Activated CD8-positive, alpha-beta T cell treated with anti-CD3 and anti-CD28 coated beads for 36 hours (primary cell): ENCODE data around the gene LIMS2. TPM values are rescaled to one million over a fixed set of nuclear protein-coding genes. Genes with fewer than 3 reads are reported as not detected.

Experiments used
- ATAC-seq: fragments of 200-7000 bp; cut with Tn5 transposase; one replicate; pipeline ENCODE4 v1.10.0; 2021; ENCODE audit warnings: mild to moderate bottlenecking, moderate library complexity
- CTCF ChIA-PET: fragments of 350-600 bp; sonication (Branson Sonifier 250); formaldehyde crosslinking; loops from one replicate; lab custom pipeline; 2021; ENCODE audit warnings: antibody characterized with exemption; lab: Charles Lee
- POLR2A ChIA-PET: fragments of 350-600 bp; sonication (Branson Sonifier 250); formaldehyde crosslinking; loops from one replicate; lab custom pipeline; 2021; ENCODE audit warnings: antibody characterized with exemption; lab: Charles Lee
- DNase-seq: peaks from one replicate; pipeline ENCODE4 v3.0.0-alpha.2; 2020
- H3K27ac Mint-ChIP-seq: one replicate; pipeline ENCODE4 v1.8.0; 2021; ENCODE audit warnings: mild to moderate bottlenecking, mixed read lengths
- H3K27me3 Mint-ChIP-seq: one replicate; pipeline ENCODE4 v1.8.0; 2021; ENCODE audit warnings: mixed read lengths
- H3K36me3 Mint-ChIP-seq: one replicate; pipeline ENCODE4 v1.8.0; 2021; ENCODE audit warnings: low read depth, mixed read lengths
- H3K4me1 Mint-ChIP-seq: one replicate; pipeline ENCODE4 v1.8.0; 2021; ENCODE audit warnings: low read depth, mixed read lengths
- H3K4me3 Mint-ChIP-seq: one replicate; pipeline ENCODE4 v1.8.0; 2021; ENCODE audit warnings: mild to moderate bottlenecking, moderate library complexity, mixed read lengths
- H3K9me3 Mint-ChIP-seq: one replicate; pipeline ENCODE4 v1.8.0; 2021; ENCODE audit warnings: mixed read lengths
- CTCF ChIP-seq: fragments of 200-600 bp; IDR thresholded peaks from one replicate; pipeline ENCODE4 v1.8.0; 2022; ENCODE audit warnings: antibody characterized with exemption, mild to moderate bottlenecking
- intact Hi-C: fragments of 100-400 bp; cut with micrococcal nuclease; formaldehyde crosslinking; loops from one replicate; pipeline ENCODE4 v1.10.0; 2022
- total RNA-seq, 2 experiments: library from RNA; stranded (reverse); gene quantifications; one replicate each; pipeline ENCODE4 v1.2.3, GENCODE V29; 2021

Gene LIMS2
- total RNA-seq, 2 experiments from 2014 or later, result 22.1 to 23.6 TPM

GRCh38 chr2:127604986-127605385 lies 70.3 kb downstream of the LIMS2 start:
- Mint-ChIP-seq H3K27me3 (peaks cover 1% of the 10 kb centered on the region), H3K36me3 (peaks cover 3% of the 10 kb centered on the region), H3K4me1 (peaks cover 3% of the 10 kb centered on the region), H3K27ac (no peak overlapping the region), H3K4me3 (no peak overlapping the region), H3K9me3 (peaks cover 8% of the 10 kb centered on the region)
- no peak for TF ChIP-seq CTCF
- intact Hi-C loops, result no loop called here
- ChIA-PET CTCF (interaction anchor here (1.0 to 4.9 kb wide), 6 partner anchors 14 to 90 kb away, joined by 3 to 35 read pairs (median 4); no protein-coding TSS in a partner anchor), POLR2A (no interaction called here)
- DNase-seq (no peak), ATAC-seq (no peak)

- H3K27ac Mint-ChIP-seq, result no peak overlapping the region
- ATAC-seq, result no peak
- no peak overlapping the region for H3K4me3 Mint-ChIP-seq
These were observed 76.1 kb downstream of the LIMS2 start for GRCh38 chr2:127599211-127599610.

GRCh38 chr2:127598711-127599110 lies 76.6 kb downstream of the LIMS2 start:
- Mint-ChIP-seq H3K4me3 (no peak overlapping the region), H3K36me3 (peaks cover 3% of the 10 kb centered on the region)
- intact Hi-C loops, result no loop called here

More at GRCh38 chr2:127599211-127599610, 76.1 kb downstream of the LIMS2 start:
- TF ChIP-seq CTCF, result no peak
- Mint-ChIP-seq H3K9me3 (peaks cover 8% of the 10 kb centered on the region), H3K27me3 (peaks cover 1% of the 10 kb centered on the region), H3K36me3 (peaks cover 3% of the 10 kb centered on the region), H3K4me1 (peaks cover 5% of the 10 kb centered on the region)
- ChIA-PET CTCF (interaction anchor here (0.7 to 1.3 kb wide), 4 partner anchors 8 to 50 kb away, joined by 3 to 5 read pairs (median 4); no protein-coding TSS in a partner anchor), POLR2A (interaction anchor here (0.6 kb wide), 1 partner anchor 33 kb away, joined by 3 read pairs; no protein-coding TSS in a partner anchor)
- DNase-seq, result no peak
- intact Hi-C loops, result no loop called here

GRCh38 chr2:127597984-127598380 lies 77.3 kb downstream of the LIMS2 start:
- Mint-ChIP-seq H3K4me1 (peaks cover 5% of the 10 kb centered on the region), H3K27me3 (peaks cover 1% of the 10 kb centered on the region), H3K27ac (no peak overlapping the region), H3K36me3 (peaks cover under 1% of the 10 kb centered on the region), H3K9me3 (peaks cover 3% of the 10 kb centered on the region), H3K4me3 (no peak overlapping the region)
- ChIA-PET POLR2A (interaction anchor here (1.7 kb wide), 1 partner anchor 42 kb away, joined by 4 read pairs; no protein-coding TSS in a partner anchor), CTCF (interaction anchor here (0.6 kb wide), 1 partner anchor 52 kb away, joined by 3 read pairs; no protein-coding TSS in a partner anchor)
- ATAC-seq (no peak), DNase-seq (no peak)
- intact Hi-C loops, result no loop called here
- no peak for TF ChIP-seq CTCF

More at GRCh38 chr2:127598711-127599110, 76.6 kb downstream of the LIMS2 start:
- peaks cover 1% of the 10 kb centered on the region for H3K27me3 Mint-ChIP-seq
- peaks cover 5% of the 10 kb centered on the region for H3K4me1 Mint-ChIP-seq
- H3K9me3 Mint-ChIP-seq, result peaks cover 8% of the 10 kb centered on the region
- ChIA-PET POLR2A (no interaction called here), CTCF (interaction anchor here (0.7 to 1.3 kb wide), 3 partner anchors 11 to 51 kb away, joined by 3 to 4 read pairs (median 3); no protein-coding TSS in a partner anchor)
- no peak overlapping the region for H3K27ac Mint-ChIP-seq
- ATAC-seq, result no peak
- no peak for TF ChIP-seq CTCF
- DNase-seq, result no peak
